ENCODE measurements around the gene GAL. TPM values are rescaled to one million over a fixed set of nuclear protein-coding genes. Genes with fewer than 3 reads are reported as not detected.
A peak's percentile ranks its signal among the peaks of the same experiment; 100 is the strongest.

GAL gene
- total and polyA plus RNA-seq, 2 of the 13 experiments (the other 11 are each of a cell fraction or from before 2014, with no cell fraction given): not detected

- no peak for FAIRE-seq
- H3K27ac ChIP-seq (ENCODE audit: extremely low read length, insufficient read depth, low read length): no peak overlapping the region
- H3K9ac ChIP-seq (ENCODE audit: insufficient read depth, low read depth, low read length): no peak overlapping the region
- no peak overlapping the region for H2AFZ ChIP-seq (ENCODE audit: low read length)
- in situ Hi-C loops (cut with HindIII; ENCODE audit: extremely low pct_ligation_motif_present, low pct_unique_long_range_greater_than_20kb) (no loop called here), intact Hi-C loops (cut with micrococcal nuclease; ENCODE audit: unreplicated experiment) (no loop called here)
- no peaks in the 10 kb centered on the region for H3K4me1 ChIP-seq (ENCODE audit: insufficient read depth, low read length)
- WGBS (ENCODE audit: low lambda C conversion rate): 0% methylated on average over 3 of the region's 6 CpGs
- H3K36me3 ChIP-seq (replicated peaks in 1 of 2; ENCODE audit: control insufficient read depth in 1 of 2, insufficient read depth in 2 of 2, low read length in 2 of 2): no peaks in the 10 kb centered on the region
- no peaks in the 10 kb centered on the region for H3K79me2 ChIP-seq (ENCODE audit: insufficient read depth, low read length)
- ChIA-PET POLR2A (no interaction called here), CTCF (ENCODE audit: low intra/inter-chr PET ratio, low total read pairs) (no interaction called here)
- peak; percentile 81 for ATAC-seq
- peak; percentile 51 for DNase-seq (ENCODE audit: low spot score)
- no peak overlapping the region for H3K4me3 ChIP-seq (replicated peaks in 1 of 3; ENCODE audit: insufficient read depth in 1 of 3, low read depth in 2 of 3, low read length in 3 of 3)
- peaks cover 1 to 19% of the 10 kb centered on the region in 2 experiments for H3K27me3 ChIP-seq (ENCODE audit: control insufficient read depth in 1 of 2, insufficient read depth in 2 of 2, low read length in 2 of 2)
- no TSS peak for BruUV-seq (replicated peaks)
- no peak overlapping the region for H3K4me2 ChIP-seq (ENCODE audit: low read depth, low read length)
- no peaks in the 10 kb centered on the region for H4K20me1 ChIP-seq (ENCODE audit: insufficient read depth, low read length)
- H3K9me3 ChIP-seq (ENCODE audit: low read length): no peaks in the 10 kb centered on the region
- TF ChIP-seq ZNF775 (CRISPR knock-in tag; IDR thresholded peaks at IDR 0.05; ENCODE audit: borderline replicate concordance) (no peak), TFE3 (CRISPR knock-in tag; IDR thresholded peaks at IDR 0.05) (no peak), ZNF687 (CRISPR knock-in tag; IDR thresholded peaks at IDR 0.05) (peak; percentile 31; the same call in 1 of the 2 replicates), SNAI1 (CRISPR knock-in tag; IDR thresholded peaks at IDR 0.05; ENCODE audit: borderline replicate concordance) (no peak), ARID5B (CRISPR knock-in tag; IDR thresholded peaks at IDR 0.05) (no peak), TIGD3 (CRISPR knock-in tag; IDR thresholded peaks at IDR 0.05; ENCODE audit: borderline replicate concordance) (no peak), FOSL2 (CRISPR knock-in tag; IDR thresholded peaks at IDR 0.05) (peak; percentile 83)
- TF ChIP-seq, protein P1, sequence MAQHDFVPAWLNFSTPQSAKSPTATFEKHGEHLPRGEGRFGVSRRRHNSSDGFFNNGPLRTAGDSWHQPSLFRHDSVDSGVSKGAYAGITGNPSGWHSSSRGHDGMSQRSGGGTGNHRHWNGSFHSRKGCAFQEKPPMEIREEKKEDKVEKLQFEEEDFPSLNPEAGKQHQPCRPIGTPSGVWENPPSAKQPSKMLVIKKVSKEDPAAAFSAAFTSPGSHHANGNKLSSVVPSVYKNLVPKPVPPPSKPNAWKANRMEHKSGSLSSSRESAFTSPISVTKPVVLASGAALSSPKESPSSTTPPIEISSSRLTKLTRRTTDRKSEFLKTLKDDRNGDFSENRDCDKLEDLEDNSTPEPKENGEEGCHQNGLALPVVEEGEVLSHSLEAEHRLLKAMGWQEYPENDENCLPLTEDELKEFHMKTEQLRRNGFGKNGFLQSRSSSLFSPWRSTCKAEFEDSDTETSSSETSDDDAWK (CRISPR knock-in tag; IDR thresholded peaks at IDR 0.05): no peak
- TF ChIP-seq, protein P2, sequence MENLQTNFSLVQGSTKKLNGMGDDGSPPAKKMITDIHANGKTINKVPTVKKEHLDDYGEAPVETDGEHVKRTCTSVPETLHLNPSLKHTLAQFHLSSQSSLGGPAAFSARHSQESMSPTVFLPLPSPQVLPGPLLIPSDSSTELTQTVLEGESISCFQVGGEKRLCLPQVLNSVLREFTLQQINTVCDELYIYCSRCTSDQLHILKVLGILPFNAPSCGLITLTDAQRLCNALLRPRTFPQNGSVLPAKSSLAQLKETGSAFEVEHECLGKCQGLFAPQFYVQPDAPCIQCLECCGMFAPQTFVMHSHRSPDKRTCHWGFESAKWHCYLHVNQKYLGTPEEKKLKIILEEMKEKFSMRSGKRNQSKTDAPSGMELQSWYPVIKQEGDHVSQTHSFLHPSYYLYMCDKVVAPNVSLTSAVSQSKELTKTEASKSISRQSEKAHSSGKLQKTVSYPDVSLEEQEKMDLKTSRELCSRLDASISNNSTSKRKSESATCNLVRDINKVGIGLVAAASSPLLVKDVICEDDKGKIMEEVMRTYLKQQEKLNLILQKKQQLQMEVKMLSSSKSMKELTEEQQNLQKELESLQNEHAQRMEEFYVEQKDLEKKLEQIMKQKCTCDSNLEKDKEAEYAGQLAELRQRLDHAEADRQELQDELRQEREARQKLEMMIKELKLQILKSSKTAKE (CRISPR knock-in tag; IDR thresholded peaks at IDR 0.05; ENCODE audit: borderline replicate concordance): no peak
These were observed 6.9 kb upstream of the GAL start for GRCh38 chr11:68677432-68677831.
